NCI-H1436 treated with DMSO at 0.1 percent for 48 hours (cell line): ENCODE results near the gene STPG1.

Experiments used
- DNase-seq: peaks from one replicate; lab custom pipeline; 2025; lab: John Stamatoyannopoulos, UW

STPG1 gene

GRCh38 chr1:24392982-24393650, 20.5 kb downstream of the STPG1 start:
- DNase-seq: peak; percentile 33

GRCh38 chr1:24392604-24392946, 21.0 kb downstream of the STPG1 start:
- no peak for DNase-seq

GRCh38 chr1:24391882-24392603, 21.5 kb downstream of the STPG1 start:
- DNase-seq: no peak

GRCh38 chr1:24390924-24391782, 22.4 kb downstream of the STPG1 start:
- DNase-seq: no peak

GRCh38 chr1:24389231-24389678, 24.3 kb downstream of the STPG1 start:
- no peak for DNase-seq

- no peak for DNase-seq
Observed at GRCh38 chr1:24388331-24388885, 25.2 kb downstream of the STPG1 start.

- DNase-seq: no peak
Observed at GRCh38 chr1:24387636-24388175, 25.9 kb downstream of the STPG1 start.

GRCh38 chr1:24386931-24387330, 26.7 kb downstream of the STPG1 start:
- no peak for DNase-seq

GRCh38 chr1:24386241-24386640, 27.3 kb downstream of the STPG1 start:
- DNase-seq: peak; percentile 7

GRCh38 chr1:24385160-24385940, 28.2 kb downstream of the STPG1 start:
- DNase-seq: no peak

GRCh38 chr1:24384251-24385090, 29.1 kb downstream of the STPG1 start:
- DNase-seq: no peak

- no peak for DNase-seq
Observed at GRCh38 chr1:24383381-24383940, 30.1 kb downstream of the STPG1 start.

- DNase-seq: no peak
Observed at GRCh38 chr1:24382165-24382577, 31.4 kb downstream of the STPG1 start.

GRCh38 chr1:24381256-24381655, 32.3 kb downstream of the STPG1 start:
- DNase-seq: no peak

- DNase-seq: no peak
Observed at GRCh38 chr1:24380508-24380907, 33.1 kb downstream of the STPG1 start.

- no peak for DNase-seq
Observed at GRCh38 chr1:24379733-24380315, 33.8 kb downstream of the STPG1 start.

- no peak for DNase-seq
Observed at GRCh38 chr1:24374891-24375786, 38.4 kb downstream of the STPG1 start.

- DNase-seq: no peak
Observed at GRCh38 chr1:24373710-24374109, 39.9 kb downstream of the STPG1 start.

- no peak for DNase-seq
Observed at GRCh38 chr1:24373044-24373443, 40.5 kb downstream of the STPG1 start.
